NT2/D1 (cell line): ENCODE results near the gene FAM76A.

Experiments used
- SUZ12 ChIP-seq: IDR thresholded peaks from 2 replicates; pipeline ENCODE4 v1.6.1; 2011; ENCODE audit not compliant: insufficient read length, insufficient read depth; ENCODE audit errors: extremely low read depth
- YY1 ChIP-seq: IDR thresholded peaks from 2 replicates; pipeline ENCODE4 v1.6.1; 2011; ENCODE audit not compliant: insufficient read length, insufficient read depth
- ZNF274 ChIP-seq: IDR thresholded peaks from 2 replicates; pipeline ENCODE4 v1.6.1; 2011; ENCODE audit warnings: mild to moderate bottlenecking, low read depth, low read length

DNA sequence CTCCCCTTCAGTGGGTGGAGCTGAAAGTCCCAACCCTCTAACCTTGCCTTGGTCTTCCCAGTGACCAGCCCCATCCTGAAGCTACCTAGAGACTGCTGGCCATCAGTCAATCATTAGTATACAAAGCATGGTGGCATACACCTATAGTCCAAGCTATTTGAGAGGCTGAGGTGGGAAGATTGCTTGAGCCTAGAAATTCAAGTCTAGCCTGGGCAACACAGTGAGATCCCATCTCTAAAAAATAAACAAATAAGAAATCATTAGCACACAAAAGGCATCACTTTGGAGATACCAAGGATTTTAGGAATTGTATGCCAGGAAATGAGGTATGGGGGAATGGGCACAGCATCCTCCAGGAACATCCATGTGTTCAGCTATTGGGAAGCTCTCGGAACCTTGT lies 49.4 kb upstream of the FAM76A start:
- no peak for TF ChIP-seq ZNF274
- TF ChIP-seq YY1: no peak
- no peak for TF ChIP-seq SUZ12
